HG02798 (cell line): Measurements from ENCODE around the gene IL1RAPL2.
"Not testable (repeated sequence)": the region's sequence is repeated elsewhere in the genome, so short reads cannot be mapped to it uniquely, and the experiment has no call there.

Source experiments
- ATAC-seq: cut with Tn5 transposase; IDR thresholded peaks from one replicate; pipeline ENCODE4 v1.9.1; 2021; ENCODE audit warnings: mild to moderate bottlenecking; ENCODE audit not compliant: unreplicated experiment, poor library complexity

Gene IL1RAPL2

GRCh38 chrX:104565791-104566680 lies at the start of gene IL1RAPL2:
IL1RAPL2 (plus strand) TSS chrX:104566199.
- no peak for ATAC-seq

GRCh38 chrX:104522386-104522785 lies 43.6 kb upstream of the IL1RAPL2 start:
- no peak for ATAC-seq

GRCh38 chrX:104523858-104524257 lies 42.1 kb upstream of the IL1RAPL2 start:
- ATAC-seq: no peak

GRCh38 chrX:104539081-104539480 lies 26.9 kb upstream of the IL1RAPL2 start:
- ATAC-seq: no peak

- ATAC-seq: not testable (repeated sequence)
Measured at GRCh38 chrX:104542447-104542846, 23.6 kb upstream of the IL1RAPL2 start.

- ATAC-seq: no peak
Measured at GRCh38 chrX:104564335-104564734, 1.7 kb upstream of the IL1RAPL2 start.

- ATAC-seq: no peak
Measured at GRCh38 chrX:104564921-104565703, 887 bp upstream of the IL1RAPL2 start.

GRCh38 chrX:104566681-104567501 lies 892 bp downstream of the IL1RAPL2 start:
- ATAC-seq: no peak

GRCh38 chrX:104567506-104567905 lies 1.5 kb downstream of the IL1RAPL2 start:
- no peak for ATAC-seq

GRCh38 chrX:104568304-104568915 lies 2.4 kb downstream of the IL1RAPL2 start:
- ATAC-seq: no peak

- ATAC-seq: no peak
Measured at GRCh38 chrX:104618106-104618895, 52.3 kb downstream of the IL1RAPL2 start.

GRCh38 chrX:104621781-104622180 lies 55.8 kb downstream of the IL1RAPL2 start:
- no peak for ATAC-seq

- no peak for ATAC-seq
Measured at GRCh38 chrX:104641176-104641575, 75.2 kb downstream of the IL1RAPL2 start.

- no peak for ATAC-seq
Measured at GRCh38 chrX:104647084-104647483, 81.1 kb downstream of the IL1RAPL2 start.

GRCh38 chrX:104659005-104659744 lies 93.2 kb downstream of the IL1RAPL2 start:
- ATAC-seq: no peak

- ATAC-seq: no peak
Measured at GRCh38 chrX:104660092-104660491, 94.1 kb downstream of the IL1RAPL2 start.

- no peak for ATAC-seq
Measured at GRCh38 chrX:104662694-104663093, 96.7 kb downstream of the IL1RAPL2 start.

- ATAC-seq: no peak
Measured at GRCh38 chrX:104665691-104666090, 99.7 kb downstream of the IL1RAPL2 start.

- no peak for ATAC-seq
Measured at GRCh38 chrX:104668550-104668949, 102.6 kb downstream of the IL1RAPL2 start.
